Measurements from ENCODE around the gene DGCR2.

DGCR2 gene

DNA sequence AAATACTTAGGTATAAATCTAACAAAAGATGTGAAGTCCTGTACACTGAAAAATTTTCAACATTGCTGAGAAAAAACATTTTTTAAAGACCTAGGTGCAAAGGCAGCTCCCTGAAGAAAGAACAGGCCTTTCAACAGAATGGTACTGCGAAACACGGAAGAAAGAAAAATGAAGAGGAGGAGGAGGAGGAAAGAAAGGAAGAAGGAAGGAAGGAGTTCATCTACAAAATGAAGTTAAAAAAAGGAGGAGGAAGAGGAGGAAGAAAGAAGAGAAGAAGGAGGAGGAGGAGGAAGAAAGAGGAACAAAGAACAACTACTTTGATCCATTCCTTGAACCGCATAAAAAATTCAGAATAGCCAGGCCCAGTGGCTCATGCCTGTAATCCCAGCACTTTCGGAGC lies 29.5 kb downstream of the DGCR2 start:
- H3K9me3 ChIP-seq (ENCODE audit: insufficient read depth, low read length, severe bottlenecking) = no peaks in the 10 kb centered on the region
- H3K27ac ChIP-seq (ENCODE audit: low read length) = no peak overlapping the region
- no peaks in the 10 kb centered on the region for H3K27me3 ChIP-seq (ENCODE audit: insufficient read depth, low read length, poor library complexity)
- DNase-seq (no peak), ATAC-seq (ENCODE audit: insufficient read depth, low read depth) (no peak)
- H3K4me2 ChIP-seq (ENCODE audit: insufficient read depth, low read length) = no peak overlapping the region
- H3K4me3 ChIP-seq (ENCODE audit: low read depth in 1 of 2, low read length in 2 of 2) = no peak overlapping the region
- peaks cover 64% of the 10 kb centered on the region for H3K79me2 ChIP-seq (ENCODE audit: insufficient read depth, low read length)
- H4K20me1 ChIP-seq (ENCODE audit: insufficient read depth, low read length) = peaks cover 7% of the 10 kb centered on the region
- H2AFZ ChIP-seq (ENCODE audit: low read depth, low read length) = no peak overlapping the region
- TF ChIP-seq CTCF (IDR thresholded peaks at IDR 0.05; ENCODE audit: borderline replicate concordance, extremely low read depth, low read length, poor library complexity, severe bottlenecking) = no peak
- TF ChIP-seq EZH2 (IDR thresholded peaks at IDR 0.05; ENCODE audit: borderline replicate concordance, low read depth, low read length, severe bottlenecking) = no peak
- peaks cover 28% of the 10 kb centered on the region for H3K36me3 ChIP-seq (ENCODE audit: insufficient read depth, low read length)
- no peaks in the 10 kb centered on the region for H3K4me1 ChIP-seq (ENCODE audit: insufficient read depth, low read length)
- H3K9ac ChIP-seq (ENCODE audit: low read depth, low read length) = no peak overlapping the region

DNA sequence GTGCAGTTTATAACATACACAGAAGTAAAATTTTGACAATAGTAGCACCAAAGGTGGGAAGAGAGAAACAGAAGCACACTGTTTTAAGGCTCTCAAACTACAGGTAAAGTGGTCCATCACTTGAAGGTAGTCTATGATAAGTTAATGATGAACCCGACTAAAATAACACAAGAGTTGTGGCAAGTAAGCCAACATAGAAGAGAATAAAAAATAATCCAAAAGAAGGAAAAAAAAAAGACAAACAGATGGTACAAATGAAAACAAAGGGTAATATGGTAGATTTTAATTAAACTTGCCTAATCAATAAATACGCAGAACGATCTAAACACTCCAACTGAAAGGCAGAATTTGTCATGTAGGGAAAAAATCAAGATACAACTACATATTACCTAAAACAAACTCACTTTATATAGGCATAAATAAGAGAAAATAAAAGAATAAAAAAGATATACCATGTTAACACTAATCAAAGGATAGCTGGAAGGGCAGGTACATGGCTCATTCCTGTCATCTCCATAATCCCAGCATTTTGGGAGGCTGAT lies 31.6 kb downstream of the DGCR2 start:
- peaks cover 8% of the 10 kb centered on the region; the same call in 1 of the 2 replicates for H4K20me1 ChIP-seq (ENCODE audit: insufficient read depth, low read length)
- no peaks in the 10 kb centered on the region for H3K4me1 ChIP-seq (ENCODE audit: insufficient read depth, low read length)
- TF ChIP-seq EZH2 (IDR thresholded peaks at IDR 0.05; ENCODE audit: borderline replicate concordance, low read depth, low read length, severe bottlenecking) (no peak), CTCF (IDR thresholded peaks at IDR 0.05; ENCODE audit: borderline replicate concordance, extremely low read depth, low read length, poor library complexity, severe bottlenecking) (no peak)
- H3K4me3 ChIP-seq (ENCODE audit: low read depth in 1 of 2, low read length in 2 of 2) = no peak overlapping the region
- no peak overlapping the region for H3K27ac ChIP-seq (ENCODE audit: low read length)
- H3K9me3 ChIP-seq (ENCODE audit: insufficient read depth, low read length, severe bottlenecking) = no peaks in the 10 kb centered on the region
- H3K27me3 ChIP-seq (ENCODE audit: insufficient read depth, low read length, poor library complexity) = no peaks in the 10 kb centered on the region
- H3K9ac ChIP-seq (ENCODE audit: low read depth, low read length) = no peak overlapping the region
- H3K4me2 ChIP-seq (ENCODE audit: insufficient read depth, low read length) = no peak overlapping the region
- H2AFZ ChIP-seq (ENCODE audit: low read depth, low read length) = no peak overlapping the region
- H3K36me3 ChIP-seq (ENCODE audit: insufficient read depth, low read length) = peaks cover 35% of the 10 kb centered on the region
- peaks cover 50% of the 10 kb centered on the region for H3K79me2 ChIP-seq (ENCODE audit: insufficient read depth, low read length)
- no peak for ATAC-seq (ENCODE audit: insufficient read depth, low read depth)
- DNase-seq = no peak

DNA sequence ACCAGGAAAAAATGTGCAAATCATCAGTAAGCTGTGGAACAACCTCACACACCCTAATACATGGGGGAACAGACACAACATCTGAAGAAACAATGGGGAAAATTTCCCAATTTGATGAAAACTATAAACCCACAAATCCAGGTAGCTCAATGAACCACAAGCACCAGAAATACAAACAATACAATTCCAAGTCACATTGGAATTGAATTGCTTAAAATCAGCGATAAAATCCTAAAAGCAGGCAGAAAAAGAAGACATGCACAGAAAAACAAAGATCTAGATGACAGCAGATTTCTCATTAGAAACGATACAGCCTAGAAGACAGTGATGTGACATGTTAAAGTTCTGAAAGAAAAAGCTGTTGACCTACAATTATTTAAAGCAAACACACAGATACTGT lies 32.0 kb downstream of the DGCR2 start:
- H3K36me3 ChIP-seq (ENCODE audit: insufficient read depth, low read length) = peaks cover 40% of the 10 kb centered on the region
- peaks cover 48% of the 10 kb centered on the region for H3K79me2 ChIP-seq (ENCODE audit: insufficient read depth, low read length)
- no peaks in the 10 kb centered on the region for H3K27me3 ChIP-seq (ENCODE audit: insufficient read depth, low read length, poor library complexity)
- TF ChIP-seq CTCF (IDR thresholded peaks at IDR 0.05; ENCODE audit: borderline replicate concordance, extremely low read depth, low read length, poor library complexity, severe bottlenecking) (no peak), EZH2 (IDR thresholded peaks at IDR 0.05; ENCODE audit: borderline replicate concordance, low read depth, low read length, severe bottlenecking) (no peak)
- DNase-seq = no peak
- no peak overlapping the region for H2AFZ ChIP-seq (ENCODE audit: low read depth, low read length)
- H3K9ac ChIP-seq (ENCODE audit: low read depth, low read length) = no peak overlapping the region
- peaks cover 8% of the 10 kb centered on the region; the same call in 1 of the 2 replicates for H4K20me1 ChIP-seq (ENCODE audit: insufficient read depth, low read length)
- H3K4me3 ChIP-seq (ENCODE audit: low read depth in 1 of 2, low read length in 2 of 2) = no peak overlapping the region
- no peak for ATAC-seq (ENCODE audit: insufficient read depth, low read depth)
- H3K27ac ChIP-seq (ENCODE audit: low read length) = no peak overlapping the region
- H3K4me2 ChIP-seq (ENCODE audit: insufficient read depth, low read length) = no peak overlapping the region
- H3K9me3 ChIP-seq (ENCODE audit: insufficient read depth, low read length, severe bottlenecking) = no peaks in the 10 kb centered on the region
- no peaks in the 10 kb centered on the region for H3K4me1 ChIP-seq (ENCODE audit: insufficient read depth, low read length)

Measured in DND-41 (cell line).